AG10803 (cell line): ENCODE measurements around the gene TGOLN2.

ENCODE experiments used
- DNase-seq: peaks from one replicate; pipeline ENCODE4 v3.0.0; 2010; ENCODE audit warnings: low read depth
- H3K4me3 ChIP-seq: 2 replicates; pipeline ENCODE4 v1.5.1; 2011; ENCODE audit warnings: mild to moderate bottlenecking, low read length, control low read depth
- CTCF ChIP-seq: conservative IDR thresholded peaks from 2 replicates; pipeline ENCODE4 v1.5.1; 2011; ENCODE audit warnings: mild to moderate bottlenecking, low read length, control low read depth, inconsistent platforms

TGOLN2 gene

GRCh38 chr2:85272357-85272756 is 55.4 kb downstream of the TGOLN2 start:
- DNase-seq: no peak

GRCh38 chr2:85269959-85270358 is 57.8 kb downstream of the TGOLN2 start:
- no peak for TF ChIP-seq CTCF
- DNase-seq: no peak
- no peak overlapping the region for H3K4me3 ChIP-seq

More at GRCh38 chr2:85272357-85272756, 55.4 kb downstream of the TGOLN2 start:
- TF ChIP-seq CTCF: no peak
- no peak overlapping the region for H3K4me3 ChIP-seq
